SK-N-SH (cell line): Measurements from ENCODE around the gene NUDT1. TPM values are rescaled to one million over a fixed set of nuclear protein-coding genes. Genes with fewer than 3 reads are reported as not detected.

Experiments used
- CTCF ChIA-PET: fragments of 300-600, 350-600 bp; formaldehyde crosslinking; extraction: SDS; loops from one replicate; lab custom pipeline; 2021; lab: Yijun Ruan, JAX
- POLR2A ChIA-PET: fragments of 350-600 bp; sonication (Branson Sonifier 250); formaldehyde crosslinking; extraction: SDS; loops from one replicate; lab custom pipeline; 2020; ENCODE audit warnings: antibody characterized with exemption, inconsistent platforms; lab: Yijun Ruan, JAX
- DNase-seq: peaks from one replicate; pipeline ENCODE4 v3.0.0; 2012
- H2AFZ ChIP-seq: fragments of 200-600 bp; sonication (generic); 2 replicates; pipeline ENCODE4 v1.8.1; 2016; ENCODE audit warnings: antibody characterized with exemption, mild to moderate bottlenecking, low read depth
- H3F3A ChIP-seq: fragments of 200-600 bp; sonication (generic); replicated peaks from 2 replicates; pipeline ENCODE3; 2016; ENCODE audit warnings: antibody characterized with exemption, mild to moderate bottlenecking; ENCODE audit not compliant: insufficient read depth
- H3K27ac ChIP-seq, 2 experiments: fragments of 200-500 bp in 1 of 2; fragments of 200-600 bp in 1 of 2; sonication (Bioruptor generic) in 1 of 2; sonication (generic), shearing (Covaris generic) in 1 of 2; 2 replicates each; pipeline versions ENCODE4 v1.5.1 to v1.6.1; 2014 to 2016; ENCODE audit warnings: low read depth in 2 of 2, inconsistent platforms in 1 of 2, low read length in 1 of 2, mild to moderate bottlenecking in 1 of 2, mixed read lengths in 1 of 2
- H3K27me3 ChIP-seq: fragments of 200-600 bp; sonication (generic), shearing (Covaris generic); 2 replicates; pipeline ENCODE4 v1.6.1; 2016; ENCODE audit warnings: mixed run types; ENCODE audit not compliant: insufficient read depth
- H3K36me3 ChIP-seq, 2 experiments: fragments of 200-500 bp in 1 of 2; fragments of 200-600 bp in 1 of 2; sonication (Bioruptor generic) in 1 of 2; sonication (generic) in 1 of 2; replicated peaks in 1 of 2; 2 replicates each; pipeline versions ENCODE3 to v1.5.1; 2014 to 2016; ENCODE audit warnings: low read length in 1 of 2, mild to moderate bottlenecking in 1 of 2; ENCODE audit not compliant: insufficient read depth in 2 of 2, control insufficient read depth in 1 of 2
- H3K4me1 ChIP-seq, 2 experiments: fragments of 200-500 bp in 1 of 2; fragments of 200-600 bp in 1 of 2; sonication (Bioruptor generic) in 1 of 2; sonication (generic), shearing (Covaris generic) in 1 of 2; 2 replicates each; pipeline versions ENCODE4 v1.5.1 to v1.6.1; 2014 to 2016; ENCODE audit warnings: low read depth in 1 of 2, low read length in 1 of 2, mixed run types in 1 of 2; ENCODE audit not compliant: insufficient read depth in 2 of 2, control insufficient read depth in 1 of 2
- H3K4me2 ChIP-seq: fragments of 200-600 bp; sonication (generic), shearing (Covaris generic); 2 replicates; pipeline ENCODE4 v1.6.1; 2017; ENCODE audit warnings: mixed run types
- H3K4me3 ChIP-seq, 2 experiments: fragments of 200-500 bp in 1 of 2; fragments of 200-600 bp in 1 of 2; sonication (Bioruptor generic) in 1 of 2; sonication (generic), shearing (Covaris generic) in 1 of 2; 2 replicates each; pipeline versions ENCODE4 v1.5.1 to v1.8.1; 2014 to 2016; ENCODE audit warnings: low read depth in 2 of 2, inconsistent platforms in 1 of 2, low read length in 1 of 2, mild to moderate bottlenecking in 1 of 2, mixed read lengths in 1 of 2, moderate library complexity in 1 of 2
- H3K79me2 ChIP-seq: fragments of 200-600 bp; sonication (generic); 2 replicates; pipeline ENCODE4 v1.8.1; 2017; ENCODE audit warnings: mild to moderate bottlenecking; ENCODE audit not compliant: insufficient read depth
- H3K9ac ChIP-seq: fragments of 200-600 bp; sonication (generic); 2 replicates; pipeline ENCODE4 v1.6.1; 2017; ENCODE audit warnings: mixed run types
- H3K9me2 ChIP-seq: fragments of 200-600 bp; sonication (generic); 2 replicates; pipeline ENCODE4 v1.6.1; 2017; ENCODE audit warnings: mixed run types
- H3K9me3 ChIP-seq: fragments of 200-600 bp; sonication (generic); 2 replicates; pipeline ENCODE4 v1.6.1; 2017; ENCODE audit warnings: mixed run types, mild to moderate bottlenecking, moderate library complexity
- H4K20me1 ChIP-seq: fragments of 200-600 bp; sonication (generic); 2 replicates; pipeline ENCODE4 v1.6.1; 2017; ENCODE audit warnings: mild to moderate bottlenecking, mixed run types; ENCODE audit not compliant: insufficient read depth
- CHD2 ChIP-seq: fragments of 150-350 bp; IDR thresholded peaks from 2 replicates; pipeline ENCODE4 v1.6.1; 2018; ENCODE audit warnings: low read length; ENCODE audit not compliant: partially characterized antibody
- ELF1 ChIP-seq: IDR thresholded peaks from 2 replicates; pipeline ENCODE4 v1.4.0; 2012
- EP300 ChIP-seq, 2 experiments: IDR thresholded peaks; 2 replicates each; pipeline versions ENCODE4 v1.4.0 to v1.6.1; 2012; ENCODE audit warnings: borderline replicate concordance in 1 of 2, low read depth in 1 of 2, low read length in 1 of 2
- FOXJ3 ChIP-seq: sonication (generic); formaldehyde crosslinking; IDR thresholded peaks from 2 replicates; pipeline ENCODE4 v1.5.1; 2020; ENCODE audit warnings: mild to moderate bottlenecking, missing genetic modification reagents
- FOXM1 ChIP-seq: IDR thresholded peaks from 2 replicates; pipeline ENCODE4 v1.4.0; 2012; ENCODE audit warnings: low read depth, mild to moderate bottlenecking
- GABPA ChIP-seq: IDR thresholded peaks from 2 replicates; pipeline ENCODE4 v1.4.0; 2012; ENCODE audit warnings: low read depth, mild to moderate bottlenecking
- IRF3 ChIP-seq: fragments of 150-350 bp; IDR thresholded peaks from 2 replicates; pipeline ENCODE4 v1.6.1; 2016; ENCODE audit warnings: mild to moderate bottlenecking, low read depth, low read length
- MAX ChIP-seq: IDR thresholded peaks from 2 replicates; pipeline ENCODE4 v1.4.0; 2012; ENCODE audit warnings: low read depth
- MEF2A ChIP-seq: IDR thresholded peaks from 2 replicates; pipeline ENCODE4 v1.4.0; 2012; ENCODE audit warnings: low read depth, borderline replicate concordance
- MXI1 ChIP-seq: IDR thresholded peaks from 2 replicates; pipeline ENCODE4 v1.6.1; 2012; ENCODE audit warnings: mild to moderate bottlenecking, low read depth, low read length, improper control_type of control experiment
- NFIC ChIP-seq: IDR thresholded peaks from 2 replicates; pipeline ENCODE4 v1.4.0; 2012; ENCODE audit warnings: borderline replicate concordance
- NRF1 ChIP-seq: IDR thresholded peaks from 2 replicates; pipeline ENCODE4 v1.6.1; 2012; ENCODE audit warnings: low read depth, mild to moderate bottlenecking, low read length
- SMC3 ChIP-seq: IDR thresholded peaks from 2 replicates; pipeline ENCODE4 v1.6.1; 2012; ENCODE audit warnings: low read depth, low read length, improper control_type of control experiment
- TAF1 ChIP-seq: IDR thresholded peaks from 2 replicates; pipeline ENCODE4 v1.6.1; 2012; ENCODE audit warnings: low read depth, mild to moderate bottlenecking, low read length, moderate library complexity, borderline replicate concordance
- TCF12 ChIP-seq: IDR thresholded peaks from 2 replicates; pipeline ENCODE4 v1.4.0; 2012
- TEAD4 ChIP-seq: IDR thresholded peaks from 2 replicates; pipeline ENCODE4 v1.4.0; 2012; ENCODE audit warnings: mild to moderate bottlenecking, borderline replicate concordance; ENCODE audit not compliant: insufficient read depth
- ZBTB33 ChIP-seq: IDR thresholded peaks from 2 replicates; pipeline ENCODE4 v1.4.0; 2012; ENCODE audit warnings: low read depth, borderline replicate concordance
- WGBS: methylation state at CpG from one replicate; pipeline ENCODE4 v1.1.6; 2017; ENCODE audit warnings: low lambda C conversion rate; 5-methylcytosine and 5-hydroxymethylcytosine counted together
- polyA plus RNA-seq, 3 experiments: library from polyadenylated mRNA; depleted of rRNA; stranded (reverse); fragments of >200 nt; gene quantifications; 2 replicates each; pipeline ENCODE4 v1.2.3, GENCODE V29; 2012

The NUDT1 gene
- polyA plus RNA-seq, 1 of the 3 experiments (the other 2 are of a cell fraction): 98.1 TPM

- TF ChIP-seq MXI1 (no peak), IRF3 (no peak), CHD2 (no peak), MAX (no peak), NRF1 (no peak)
Measured at GRCh38 chr7:2220954-2221353, 21.1 kb upstream of the NUDT1 start (continued).

GRCh38 chr7:2222516-2222915 is 19.5 kb upstream of the NUDT1 start:
- H3K36me3 ChIP-seq: peaks cover 28 to 53% of the 10 kb centered on the region in 2 experiments
- H3K9me3 ChIP-seq: no peaks in the 10 kb centered on the region
- CTCF ChIA-PET: interaction anchor here (2.7 kb wide), 1 partner anchor 13 kb away, joined by 10 read pairs; no protein-coding TSS in a partner anchor
- no peak overlapping the region for H3K27ac ChIP-seq
- no peak for TF ChIP-seq FOXJ3 (CRISPR knock-in tag)
- TF ChIP-seq TEAD4: no peak
- TF ChIP-seq FOXM1: no peak
- no peak for TF ChIP-seq MXI1
- TF ChIP-seq MAX: no peak
- no peak for TF ChIP-seq TAF1
- TF ChIP-seq GABPA: no peak
- TF ChIP-seq, all 33 proteins: peak for 0
- DNase-seq: no peak
- Histone ChIP-seq H3K27me3 (no peaks in the 10 kb centered on the region), H3K9ac (no peak overlapping the region), H3K4me2 (no peak overlapping the region), H4K20me1 (peaks cover 15% of the 10 kb centered on the region; the same call in 1 of the 2 replicates), H3F3A (no peaks in the 10 kb centered on the region), H3K9me2 (no peaks in the 10 kb centered on the region), H3K4me3 (no peak overlapping the region), H3K79me2 (peaks cover 42% of the 10 kb centered on the region; the same call in 1 of the 2 replicates), H2AFZ (no peak overlapping the region), H3K4me1 (peaks cover 0 to under 1% of the 10 kb centered on the region in 2 experiments; a peak in 1 of 4 replicates)
- WGBS: 97% methylated on average over 20 of the region's 22 CpGs
- POLR2A ChIA-PET: no interaction called here

- H3K4me2 ChIP-seq: no peak overlapping the region
- peaks cover 15% of the 10 kb centered on the region; the same call in 1 of the 2 replicates for H4K20me1 ChIP-seq
- H3K36me3 ChIP-seq: peaks cover 31 to 50% of the 10 kb centered on the region in 2 experiments
- DNase-seq: no peak
- peaks cover 0 to 5% of the 10 kb centered on the region in 2 experiments; a peak in 1 of 4 replicates for H3K4me1 ChIP-seq
- no peak overlapping the region for H3K4me3 ChIP-seq
- 95% methylated on average over 10 of the region's 17 CpGs for WGBS
- no peaks in the 10 kb centered on the region for H3K9me2 ChIP-seq
- no peak overlapping the region for H3K27ac ChIP-seq
- CTCF ChIA-PET: interaction anchor here (2.7 kb wide), 1 partner anchor 14 kb away, joined by 10 read pairs; no protein-coding TSS in a partner anchor
- H3K27me3 ChIP-seq: no peaks in the 10 kb centered on the region
- H3K79me2 ChIP-seq: peaks cover 49% of the 10 kb centered on the region
- no peaks in the 10 kb centered on the region for H3F3A ChIP-seq
- H2AFZ ChIP-seq: no peak overlapping the region
- H3K9me3 ChIP-seq: no peaks in the 10 kb centered on the region
- POLR2A ChIA-PET: no interaction called here
- TF ChIP-seq SMC3 (no peak), TCF12 (no peak), MEF2A (no peak), ELF1 (no peak), ZBTB33 (no peak), EP300 (IDR thresholded peaks at IDR 0.05; ENCODE audit: borderline replicate concordance in 1 of 2, low read depth in 1 of 2, low read length in 1 of 2) (no peak), GABPA (no peak), NFIC (no peak)
- no peak overlapping the region for H3K9ac ChIP-seq
Measured at GRCh38 chr7:2223321-2223720, 18.7 kb upstream of the NUDT1 start.
